DND-41 (cell line): ENCODE measurements around the gene GET4.
A peak's percentile ranks its signal among the peaks of the same experiment; 100 is the strongest.

ENCODE experiments used
- ATAC-seq: fragments of 200-7000 bp; cut with Tn5 transposase; 3 replicates; pipeline ENCODE4 v1.9.1; 2021; ENCODE audit warnings: low read depth; ENCODE audit not compliant: insufficient read depth
- DNase-seq: peaks from one replicate; pipeline ENCODE4 v3.0.0-alpha.2; 2020
- H2AFZ ChIP-seq: 2 replicates; pipeline ENCODE4 v1.6.0; 2012; ENCODE audit warnings: low read depth, low read length
- H3K27ac ChIP-seq: 2 replicates; pipeline ENCODE4 v1.5.1; 2012; ENCODE audit warnings: low read length, inconsistent platforms
- H3K27me3 ChIP-seq: fragments of 200-600 bp; sonication (generic); 2 replicates; pipeline ENCODE4 v1.6.0; 2012; ENCODE audit warnings: low read length, mild to moderate bottlenecking, inconsistent platforms; ENCODE audit not compliant: insufficient read depth, poor library complexity
- H3K36me3 ChIP-seq: 2 replicates; pipeline ENCODE4 v1.5.1; 2012; ENCODE audit warnings: low read length, inconsistent platforms; ENCODE audit not compliant: insufficient read depth
- H3K4me1 ChIP-seq: 2 replicates; pipeline ENCODE4 v1.5.1; 2012; ENCODE audit warnings: mild to moderate bottlenecking, low read length; ENCODE audit not compliant: insufficient read depth
- H3K4me2 ChIP-seq: 2 replicates; pipeline ENCODE4 v1.6.0; 2012; ENCODE audit warnings: mild to moderate bottlenecking, moderate library complexity, low read length, inconsistent platforms; ENCODE audit not compliant: insufficient read depth
- H3K4me3 ChIP-seq, 2 experiments: fragments of 200-600 bp in 1 of 2; shearing (Covaris generic) in 1 of 2; 2 replicates each; pipeline ENCODE4 v1.5.1; 2012 to 2016; ENCODE audit warnings: inconsistent platforms in 2 of 2, low read length in 2 of 2, mild to moderate bottlenecking in 2 of 2, low read depth in 1 of 2, moderate library complexity in 1 of 2
- H3K79me2 ChIP-seq: 2 replicates; pipeline ENCODE4 v1.6.0; 2012; ENCODE audit warnings: low read length, inconsistent platforms; ENCODE audit not compliant: insufficient read depth
- H3K9ac ChIP-seq: 2 replicates; pipeline ENCODE4 v1.6.0; 2012; ENCODE audit warnings: low read depth, mild to moderate bottlenecking, inconsistent platforms, low read length, moderate library complexity
- H3K9me3 ChIP-seq: 2 replicates; pipeline ENCODE4 v1.5.1; 2012; ENCODE audit warnings: low read length, moderate library complexity, mild to moderate bottlenecking, inconsistent platforms; ENCODE audit not compliant: insufficient read depth, severe bottlenecking
- H4K20me1 ChIP-seq: 2 replicates; pipeline ENCODE4 v1.6.0; 2012; ENCODE audit warnings: low read length; ENCODE audit not compliant: insufficient read depth
- CTCF ChIP-seq: IDR thresholded peaks from 2 replicates; pipeline ENCODE4 v1.5.1; 2012; ENCODE audit warnings: borderline replicate concordance, low read length, moderate library complexity, mild to moderate bottlenecking; ENCODE audit not compliant: poor library complexity, severe bottlenecking; ENCODE audit errors: extremely low read depth
- EZH2 ChIP-seq: IDR thresholded peaks from 3 replicates; pipeline ENCODE4 v1.6.1; 2012; ENCODE audit warnings: borderline replicate concordance, low read depth, mild to moderate bottlenecking, moderate library complexity, low read length, inconsistent platforms; ENCODE audit not compliant: severe bottlenecking

GET4 gene

GRCh38 chr7:921071-921461, 44.7 kb downstream of the GET4 start:
- H3K4me1 ChIP-seq, result peaks cover 20% of the 10 kb centered on the region
- H3K27me3 ChIP-seq, result no peaks in the 10 kb centered on the region
- no peak overlapping the region for H2AFZ ChIP-seq
- H3K9ac ChIP-seq, result no peak overlapping the region
- H3K9me3 ChIP-seq, result no peaks in the 10 kb centered on the region
- DNase-seq (no peak), ATAC-seq (no peak)
- H3K27ac ChIP-seq, result no peak overlapping the region
- H4K20me1 ChIP-seq, result no peaks in the 10 kb centered on the region; the same call in 1 of the 2 replicates
- no peak for TF ChIP-seq CTCF
- TF ChIP-seq EZH2, result no peak
- no peaks in the 10 kb centered on the region for H3K79me2 ChIP-seq
- no peak overlapping the region for H3K4me3 ChIP-seq
- H3K4me2 ChIP-seq, result no peak overlapping the region
- no peaks in the 10 kb centered on the region for H3K36me3 ChIP-seq

GRCh38 chr7:921581-922333, 45.4 kb downstream of the GET4 start:
- Histone ChIP-seq H3K9me3 (no peaks in the 10 kb centered on the region), H3K4me3 (no peak overlapping the region), H3K79me2 (no peaks in the 10 kb centered on the region), H3K9ac (no peak overlapping the region), H2AFZ (no peak overlapping the region), H3K27ac (no peak overlapping the region), H3K4me2 (0 out of 2 replicates have a peak overlapping the region, but pooled peaks have one; percentile 38), H3K36me3 (no peaks in the 10 kb centered on the region), H3K27me3 (no peaks in the 10 kb centered on the region), H4K20me1 (no peaks in the 10 kb centered on the region), H3K4me1 (peaks cover 20% of the 10 kb centered on the region)
- ATAC-seq (no peak), DNase-seq (no peak)
- no peak for TF ChIP-seq CTCF
- no peak for TF ChIP-seq EZH2

DNA sequence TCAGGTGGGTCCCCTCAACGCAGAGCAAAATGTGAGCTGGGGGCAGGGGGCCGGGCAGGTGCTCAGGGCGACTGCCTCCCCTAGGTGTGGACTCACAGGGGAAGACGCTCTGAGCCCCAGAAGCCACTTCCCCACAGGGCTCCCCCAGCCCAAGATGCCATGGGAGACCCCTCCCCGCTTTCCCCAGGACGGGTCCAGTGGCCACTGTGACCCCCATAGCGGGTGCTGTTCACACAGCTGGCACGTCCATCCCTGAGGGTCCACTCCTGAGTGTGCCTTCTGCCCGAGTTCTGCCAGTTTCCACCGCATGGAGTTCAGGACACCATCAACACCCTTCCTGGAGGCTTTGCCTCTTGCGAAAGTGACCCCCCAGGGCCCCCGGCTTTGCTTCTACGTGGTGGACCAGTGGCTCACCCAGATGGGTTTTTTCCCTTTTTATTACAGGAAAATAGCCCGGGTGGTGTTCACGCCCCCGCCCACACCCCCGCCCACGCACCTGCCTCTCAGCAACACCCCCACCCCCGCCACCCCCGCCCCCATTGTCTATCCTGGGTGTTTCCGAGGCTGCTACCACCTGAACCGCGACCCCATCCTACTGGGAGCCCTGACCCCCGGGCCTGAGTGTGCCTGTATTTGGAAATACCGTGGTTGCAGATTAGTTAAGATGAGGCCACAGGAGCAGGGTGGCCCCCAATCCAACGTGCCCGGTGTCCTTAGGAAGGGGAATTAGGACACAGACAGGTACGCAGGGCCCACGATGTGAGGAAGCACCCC, 46.2 kb downstream of the GET4 start:
- no peaks in the 10 kb centered on the region for H3K9me3 ChIP-seq
- H3K4me1 ChIP-seq, result peaks cover 20% of the 10 kb centered on the region
- H3K9ac ChIP-seq, result peak overlapping the region; percentile 56
- H3K27me3 ChIP-seq, result no peaks in the 10 kb centered on the region
- DNase-seq (no peak), ATAC-seq (no peak)
- H3K4me3 ChIP-seq, result peak overlapping the region in 1 of 2 experiments; percentile 55; a peak in 2 of 4 replicates
- peak overlapping the region; percentile 73 for H3K4me2 ChIP-seq
- H3K36me3 ChIP-seq, result no peaks in the 10 kb centered on the region
- H2AFZ ChIP-seq, result peak overlapping the region; percentile 76
- no peaks in the 10 kb centered on the region for H4K20me1 ChIP-seq
- H3K79me2 ChIP-seq, result no peaks in the 10 kb centered on the region
- TF ChIP-seq EZH2 (no peak), CTCF (no peak)
- H3K27ac ChIP-seq, result peak overlapping the region; percentile 85
